Dedifferentiated amniotic fluid mesenchymal stem cell (primary cell): ENCODE results near the gene HNRNPUL2.
"Not testable (repeated sequence)": the region's sequence is repeated elsewhere in the genome, so short reads cannot be mapped to it uniquely, and the experiment has no call there.

Source experiments
- DNase-seq: peaks from one replicate; pipeline ENCODE4 v3.0.0-alpha.2; 2016; ENCODE audit errors: extremely low spot score

The HNRNPUL2 gene

DNA sequence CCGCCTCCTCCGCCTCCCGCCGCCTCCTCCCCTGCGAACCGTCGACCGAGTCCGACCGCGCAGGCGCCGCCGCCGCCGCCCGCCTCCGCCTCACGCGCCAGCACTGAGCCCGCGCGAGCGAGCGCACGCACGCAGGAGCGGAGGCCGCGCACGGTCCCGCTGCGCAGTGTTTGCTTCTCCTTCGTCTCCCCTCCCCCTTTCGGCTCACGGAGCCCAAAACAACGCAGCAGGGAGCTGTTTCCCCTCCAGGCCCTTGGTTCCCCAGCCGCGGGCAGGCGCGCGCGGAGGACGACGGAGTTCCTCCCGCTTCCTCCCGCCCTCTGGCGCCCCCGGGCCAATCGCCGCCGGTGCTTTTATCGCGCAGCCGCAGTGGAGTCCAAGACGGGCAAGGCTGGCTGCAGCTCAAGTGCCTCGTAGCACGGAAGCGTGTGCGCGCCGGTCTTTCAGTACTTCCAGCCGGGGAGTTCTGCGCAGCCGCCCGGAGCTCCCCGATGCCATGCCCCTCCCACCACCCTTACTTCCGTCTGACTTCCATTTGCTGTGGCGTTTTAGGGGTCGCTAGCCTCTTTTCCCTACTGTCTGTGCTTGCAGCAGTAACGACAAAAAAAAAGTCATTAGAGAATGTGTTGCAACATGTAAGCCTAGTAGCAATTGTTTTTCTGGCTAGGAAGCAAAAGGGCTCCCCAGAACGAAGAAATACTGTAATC lies at the start of gene HNRNPUL2:
HNRNPUL2 (minus strand) TSS at position 293 of the 707 bp plus-strand sequence. CDS start 301 bp downstream, outside the sequence.
- peak; percentile 98 for DNase-seq

DNA sequence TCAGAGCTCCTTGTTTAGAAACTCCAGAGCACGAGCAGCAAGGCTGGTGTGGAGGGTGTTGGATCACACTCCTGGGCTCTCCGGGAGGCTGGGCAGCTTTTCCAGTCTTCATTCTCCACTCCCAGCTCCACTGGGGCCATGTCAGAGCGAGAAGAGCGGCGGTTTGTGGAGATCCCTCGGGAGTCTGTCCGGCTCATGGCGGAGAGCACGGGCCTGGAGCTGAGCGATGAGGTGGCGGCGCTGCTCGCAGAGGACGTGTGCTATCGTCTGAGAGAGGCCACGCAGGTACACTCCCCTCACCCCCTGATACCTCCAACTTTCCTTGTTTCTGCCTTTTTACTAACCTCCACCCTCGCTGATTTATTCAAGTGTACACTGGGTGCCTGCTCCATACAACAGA lies 48.4 kb upstream of the HNRNPUL2 start:
- no peak for DNase-seq

DNA sequence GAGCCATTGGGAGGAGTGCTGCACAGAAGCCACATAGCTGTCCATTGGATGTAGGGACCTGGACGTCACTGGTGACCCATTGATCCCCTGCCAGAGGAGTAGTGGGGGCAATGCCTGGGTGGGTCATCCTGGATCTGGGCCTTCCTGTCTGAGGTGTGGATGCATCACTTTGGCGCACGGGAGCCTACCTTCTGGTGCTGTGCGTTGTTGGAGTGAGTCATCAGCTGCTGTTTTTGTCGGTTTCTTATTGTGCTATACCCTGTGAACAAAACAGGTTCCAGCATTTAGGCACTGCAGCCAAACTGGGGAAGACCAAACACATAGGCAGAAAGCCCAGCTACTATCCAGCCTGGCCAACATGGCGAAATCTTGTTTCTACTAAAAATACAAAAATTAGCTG lies 47.1 kb upstream of the HNRNPUL2 start:
- no peak for DNase-seq

DNA sequence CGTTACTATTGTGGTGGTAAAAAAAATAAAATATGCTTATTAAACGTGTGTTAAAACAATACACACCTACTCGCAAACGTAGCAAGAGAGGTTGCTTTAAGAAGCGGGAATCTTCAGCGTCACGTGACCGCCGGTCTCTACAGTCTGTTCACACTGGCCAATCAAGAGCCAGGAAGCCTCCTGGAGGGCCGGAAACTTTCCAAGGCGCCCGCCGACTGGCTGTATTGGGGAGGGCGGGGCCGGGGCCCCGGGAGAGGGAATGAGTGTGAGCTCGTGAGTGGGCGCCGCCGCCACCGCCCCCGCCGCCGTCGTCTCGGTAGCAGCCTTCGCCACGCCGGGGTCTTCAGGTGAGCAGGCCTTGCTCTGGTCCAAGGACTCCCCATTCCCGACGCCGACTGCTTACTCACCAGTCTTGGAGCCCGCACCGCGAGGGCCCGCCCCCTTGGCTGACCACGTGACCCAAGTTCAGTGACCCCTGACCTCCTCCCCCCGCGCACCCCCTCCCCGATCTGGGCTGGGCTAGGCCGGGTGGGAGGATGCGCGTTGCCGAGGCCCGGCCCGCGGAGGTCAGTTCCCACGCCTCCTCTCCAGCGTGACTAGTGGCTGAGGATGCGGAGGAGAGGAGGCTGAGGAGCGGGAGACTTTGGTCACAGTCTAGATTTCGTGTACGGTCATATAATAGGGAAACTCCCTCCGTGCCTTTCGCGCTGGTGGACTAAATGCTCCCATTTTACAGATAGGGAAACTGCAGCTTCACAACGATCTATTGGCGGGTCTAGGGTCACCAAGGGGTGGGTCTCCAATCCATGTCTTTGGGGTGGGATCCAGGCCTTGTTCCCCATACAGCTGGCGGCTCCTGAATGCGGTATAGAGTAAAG lies 44.1 kb upstream of the HNRNPUL2 start, which contains the start of gene TAF6L:
TAF6L (plus strand) TSS at position 253 of the 878 bp plus-strand sequence. CDS start 4,388 bp downstream, outside the sequence.
- DNase-seq, result peak; percentile 94

DNA sequence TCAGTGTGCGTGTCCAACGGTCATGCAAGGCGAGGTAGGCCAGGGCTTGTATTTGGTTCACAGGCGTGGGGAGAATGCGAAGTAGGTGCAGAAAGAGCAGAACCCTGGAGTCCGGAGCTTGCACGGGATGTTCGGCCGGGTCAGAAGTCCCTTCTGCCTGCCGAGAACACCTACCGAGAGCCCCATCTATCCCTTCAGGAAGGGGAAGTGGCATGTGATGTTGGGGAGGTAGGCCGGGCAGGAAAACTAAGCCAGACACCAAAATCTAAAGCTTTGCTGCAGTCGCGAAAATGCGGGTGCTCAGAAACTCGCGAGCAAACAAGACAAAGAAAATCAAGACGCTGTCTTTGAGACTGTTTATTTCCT lies 43.5 kb upstream of the HNRNPUL2 start:
- DNase-seq, result peak; percentile 15

DNA sequence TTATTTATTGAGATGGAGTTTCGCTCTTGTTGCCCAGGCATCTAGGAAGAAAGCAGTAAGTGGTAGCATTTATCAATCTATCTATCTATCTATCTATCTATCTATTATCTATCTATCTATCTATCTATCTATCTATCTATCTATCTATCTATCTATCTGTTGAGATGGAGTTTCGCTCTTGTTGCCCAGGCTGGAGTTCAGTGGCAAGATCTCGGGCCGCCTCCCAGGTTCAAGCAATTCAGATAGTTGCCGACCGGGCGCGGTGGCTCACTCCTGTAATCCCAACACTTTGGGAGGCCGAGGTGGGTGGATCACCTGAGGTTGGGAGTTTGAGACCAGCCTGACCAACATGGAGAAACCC lies 33.6 kb upstream of the HNRNPUL2 start:
- DNase-seq, result not testable (repeated sequence)

DNA sequence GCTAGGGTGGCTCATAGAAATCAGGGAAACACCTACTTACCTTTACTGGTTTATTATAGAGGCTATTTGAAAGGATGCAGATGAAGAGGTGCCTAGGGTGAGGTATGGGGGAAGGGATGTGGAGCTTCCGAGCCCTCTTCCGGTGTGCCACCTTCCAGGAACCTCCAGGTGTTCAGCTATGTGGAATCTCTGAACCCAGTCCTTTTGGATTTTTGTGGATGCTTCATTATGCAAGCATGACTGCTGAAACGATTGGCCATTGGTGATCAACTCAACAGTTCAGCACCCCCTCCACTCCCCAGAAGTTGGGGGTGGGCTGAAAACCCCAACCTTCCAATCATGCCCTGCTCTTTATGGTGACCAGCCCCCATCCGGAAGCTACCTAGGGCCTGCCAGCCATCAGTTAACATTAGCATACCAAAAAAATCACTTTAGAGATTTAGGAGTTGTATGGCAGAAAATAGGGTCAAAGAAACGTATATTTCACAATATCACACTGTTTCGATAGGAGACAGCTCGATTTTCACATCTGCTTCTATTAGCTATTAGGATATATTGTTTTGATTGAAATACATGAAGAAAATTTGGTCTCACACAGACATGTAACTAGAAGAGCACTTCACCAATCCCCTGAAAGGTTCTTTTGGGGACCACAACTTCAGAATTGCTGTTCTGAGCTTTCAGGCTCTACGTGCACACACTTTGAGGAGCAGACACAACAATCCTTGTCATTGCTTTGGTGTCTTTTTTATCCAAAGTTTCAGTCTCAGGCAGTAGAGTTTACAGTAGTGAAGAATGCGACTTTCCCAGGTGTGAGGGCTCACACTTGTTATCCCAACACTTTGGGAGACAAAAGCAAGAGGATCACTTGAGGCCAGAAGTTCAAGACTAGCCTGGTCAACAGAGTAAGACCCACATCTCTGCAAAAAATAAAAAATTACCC lies 30.9 kb upstream of the HNRNPUL2 start:
- DNase-seq, result no peak

DNA sequence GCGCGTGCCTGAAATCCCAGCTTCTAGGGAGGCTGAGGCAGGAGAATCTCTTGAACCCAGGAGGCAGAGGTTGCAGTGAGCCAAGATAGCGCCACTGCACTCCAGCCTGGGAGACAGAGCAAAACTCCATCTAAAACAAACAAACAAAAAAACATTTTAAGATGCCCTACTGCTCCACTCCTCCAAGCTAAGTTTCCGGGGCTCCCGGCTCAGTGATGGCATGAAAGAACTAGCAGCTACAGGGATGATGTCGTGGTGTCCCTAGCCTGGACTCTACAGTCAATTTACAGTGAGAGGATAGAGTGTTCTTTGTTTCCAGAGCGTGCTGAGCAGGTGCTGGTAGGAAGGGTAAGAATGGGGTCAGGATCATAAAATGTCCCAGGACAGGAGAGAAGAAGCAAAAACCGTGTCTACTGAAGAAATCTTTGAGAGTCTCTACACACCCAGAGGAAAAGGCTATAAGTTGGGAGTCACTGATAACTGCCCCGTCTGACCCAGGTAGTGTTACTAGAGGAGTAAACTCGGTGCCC lies 27.9 kb upstream of the HNRNPUL2 start:
- no peak for DNase-seq

DNA sequence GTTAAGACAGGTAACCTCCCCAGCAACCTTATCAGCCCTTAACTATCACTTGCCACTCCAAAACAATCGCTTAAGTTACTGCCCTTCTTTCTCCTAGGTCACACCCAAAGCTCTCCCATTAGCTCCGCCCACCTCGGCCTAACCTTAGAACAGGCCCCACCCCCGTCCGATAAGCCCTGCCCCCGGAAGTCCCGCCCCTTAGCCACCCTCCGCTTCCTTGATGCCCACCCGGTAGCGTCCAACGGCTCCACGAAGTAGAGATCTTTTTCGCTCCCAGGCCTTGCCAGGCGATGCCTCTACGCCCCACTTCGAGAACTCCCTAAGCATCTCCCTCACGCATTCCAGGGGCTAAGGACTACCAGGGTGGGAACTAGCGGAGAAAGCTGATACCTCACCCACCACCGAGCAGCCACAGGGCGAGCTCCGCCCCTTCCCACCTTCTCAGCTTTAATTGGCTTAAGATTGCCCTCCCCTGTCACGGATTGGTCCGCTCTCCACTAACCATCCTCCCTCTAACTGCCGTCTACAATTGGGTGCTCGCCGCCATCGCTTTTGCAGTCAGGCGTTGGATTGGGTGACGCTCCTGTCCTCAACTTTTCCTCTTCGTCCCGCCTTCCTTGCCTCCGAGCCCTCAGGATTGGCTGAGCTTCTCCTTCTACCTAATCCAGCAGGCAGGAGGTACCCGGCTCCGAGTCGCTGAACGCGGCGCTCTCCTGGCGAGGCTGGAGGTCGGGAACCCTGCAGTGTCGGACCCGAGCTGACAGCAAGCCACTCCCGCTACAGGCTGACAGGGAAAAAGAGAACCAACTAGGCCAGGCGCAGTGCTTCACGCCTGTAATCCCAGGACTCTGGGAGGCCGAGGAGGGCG lies 26.7 kb upstream of the HNRNPUL2 start, which contains the start of gene ZBTB3:
ZBTB3 (minus strand) TSS at position 425 of the 868 bp plus-strand sequence. CDS start 496 bp downstream, outside the sequence.
- DNase-seq, result peak; percentile 99

DNA sequence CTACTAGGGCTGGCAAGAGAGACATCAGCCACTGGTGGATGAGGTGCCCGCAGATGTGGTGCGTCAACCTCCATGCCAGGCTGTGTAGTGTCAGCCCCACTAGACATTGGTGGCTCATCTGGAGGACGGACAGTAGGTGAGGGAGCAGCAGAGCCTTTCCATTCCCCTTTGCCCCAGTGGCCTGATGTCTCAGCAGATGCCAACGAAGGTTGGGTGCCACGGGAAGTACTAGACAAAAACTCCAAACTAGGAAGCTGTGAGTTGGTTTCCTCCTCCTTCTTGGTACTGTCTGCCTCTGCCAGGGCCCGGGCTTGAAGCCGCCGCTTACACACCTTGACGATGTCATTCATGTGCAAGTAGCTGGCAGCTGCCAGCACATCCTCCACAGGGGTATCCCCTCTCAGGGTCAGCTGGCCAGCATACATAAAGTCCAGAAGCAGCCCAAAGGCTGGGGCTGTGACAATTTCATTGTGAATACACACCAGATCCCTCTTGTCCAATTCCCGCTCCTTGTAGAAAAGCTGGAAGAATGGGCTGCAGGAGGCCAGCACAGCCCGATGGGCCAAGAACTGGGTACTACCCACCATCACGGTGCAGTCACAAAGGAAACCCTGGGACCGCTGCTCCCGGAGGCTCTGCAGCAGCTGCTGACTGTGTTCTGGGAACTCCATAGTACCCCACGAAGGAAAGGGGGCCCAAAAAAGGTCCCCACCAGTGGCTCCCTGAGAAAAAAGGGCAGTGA lies 25.9 kb upstream of the HNRNPUL2 start:
- no peak for DNase-seq

DNA sequence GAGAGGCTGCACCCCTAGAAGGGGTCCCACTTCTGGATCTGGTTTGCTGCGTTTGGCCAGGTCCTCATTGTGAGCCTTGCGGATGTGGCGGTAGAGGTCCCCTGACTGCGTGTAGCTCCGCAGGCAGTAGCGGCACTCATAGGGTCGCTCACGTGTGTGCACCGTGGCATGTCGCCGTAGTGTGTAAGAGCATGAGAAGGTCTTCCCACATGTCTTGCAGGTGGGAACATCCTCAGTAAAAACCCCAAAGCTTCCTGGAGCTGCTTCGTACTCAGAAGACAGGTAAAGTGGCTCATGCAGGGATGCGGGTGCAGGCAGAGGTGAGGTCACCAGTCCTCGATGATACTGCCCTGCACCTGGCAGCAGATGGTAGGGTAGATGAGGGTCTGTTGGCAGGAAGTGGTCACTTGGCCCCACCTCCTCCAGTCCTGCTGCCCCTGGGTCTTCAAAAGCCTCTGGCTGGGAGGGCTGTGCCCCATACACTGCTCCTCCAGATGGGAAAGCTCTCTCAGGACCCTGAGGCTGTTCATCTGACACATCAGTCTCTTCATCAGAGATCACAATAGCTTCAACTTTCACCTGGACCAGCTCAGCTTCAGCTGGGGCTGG lies 25.0 kb upstream of the HNRNPUL2 start:
- no peak for DNase-seq

DNA sequence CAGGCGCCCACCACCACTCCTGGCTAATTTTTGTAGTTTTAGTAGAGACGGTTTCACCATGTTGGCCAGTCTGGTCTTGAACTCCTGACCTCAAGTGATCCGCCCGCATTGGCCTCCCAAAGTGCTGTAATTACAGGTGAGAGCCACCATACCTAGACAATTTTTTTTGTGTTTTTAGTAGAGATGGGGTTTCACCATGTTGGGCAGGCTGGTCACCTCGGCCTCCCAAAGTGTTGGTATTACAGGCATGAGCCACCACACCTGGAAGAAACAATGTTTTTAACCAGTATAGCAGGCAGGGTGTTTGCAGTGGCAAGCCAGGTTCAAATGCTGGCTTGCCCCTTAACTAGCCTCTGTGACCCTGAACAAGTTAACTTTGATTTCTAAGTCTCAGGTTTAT lies 22.7 kb upstream of the HNRNPUL2 start:
- not testable (repeated sequence) for DNase-seq

DNA sequence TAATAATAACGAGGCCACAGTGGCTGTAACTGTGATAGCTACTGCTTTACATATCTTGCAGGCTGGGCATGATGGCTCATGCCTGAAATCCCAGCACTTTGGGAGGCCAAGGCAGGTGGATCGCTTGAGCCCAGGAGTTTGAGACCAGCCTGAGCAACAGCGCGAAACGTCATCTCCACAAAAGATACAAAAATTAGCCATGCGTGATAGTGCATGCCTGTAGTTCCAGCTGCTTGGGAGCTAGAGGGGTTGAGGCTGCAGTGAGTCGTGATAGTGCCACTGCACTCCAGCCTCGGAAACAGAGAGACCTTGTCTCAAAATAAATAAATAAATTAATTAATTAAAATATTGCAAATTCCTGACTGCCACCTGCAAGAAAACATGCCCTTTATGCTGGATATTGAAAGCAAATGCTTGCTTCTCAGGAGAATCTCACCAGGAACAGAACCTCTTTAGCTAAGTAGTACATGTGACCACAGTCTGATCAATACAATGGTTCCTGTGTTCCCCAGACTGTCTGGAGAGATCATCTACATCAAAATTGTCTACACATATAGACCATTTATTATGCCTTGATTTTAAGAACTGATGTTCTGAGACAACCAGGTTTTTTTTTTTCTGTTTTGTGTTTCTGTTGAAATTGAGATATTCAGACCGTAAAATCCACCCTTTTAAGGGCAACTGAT lies 20.4 kb upstream of the HNRNPUL2 start:
- no peak for DNase-seq

DNA sequence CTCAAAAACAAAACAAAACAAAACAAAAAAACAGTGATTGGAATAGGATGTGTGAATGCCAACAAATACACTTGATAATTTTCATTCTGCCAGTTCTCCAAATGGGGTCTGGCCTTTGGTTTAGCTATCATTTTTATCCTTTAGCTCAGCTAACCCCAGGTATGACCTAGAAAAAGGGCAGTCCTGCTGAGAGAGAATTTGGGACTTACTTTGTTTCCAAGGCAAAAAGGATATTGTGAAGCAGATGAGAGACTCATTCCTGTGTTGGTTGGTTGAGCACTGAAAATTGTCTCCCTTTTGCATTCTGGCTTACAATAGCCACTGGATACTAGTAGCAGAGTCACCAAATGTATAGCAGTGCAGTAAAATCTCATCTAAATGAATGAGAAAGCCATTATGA lies 9.9 kb upstream of the HNRNPUL2 start:
- no peak for DNase-seq

DNA sequence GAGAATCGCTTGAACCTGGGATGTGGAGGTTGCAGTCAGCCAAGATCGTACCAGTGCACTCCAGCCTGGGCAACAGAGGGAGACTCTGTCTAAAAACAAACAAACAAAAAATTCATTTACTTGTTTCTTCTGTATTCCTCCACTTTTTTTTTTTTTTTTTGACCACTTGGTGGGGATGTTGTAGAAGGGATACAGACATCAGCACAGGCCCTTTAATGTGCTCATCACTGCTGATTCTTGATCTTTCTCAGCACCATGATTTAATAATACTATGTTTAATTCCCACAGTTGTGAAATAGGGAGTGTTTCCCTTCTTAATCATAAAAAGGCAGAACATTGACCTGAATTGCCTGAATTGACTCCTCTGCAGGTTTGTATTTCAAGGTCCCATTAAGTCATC lies 5.6 kb upstream of the HNRNPUL2 start:
- DNase-seq, result no peak

DNA sequence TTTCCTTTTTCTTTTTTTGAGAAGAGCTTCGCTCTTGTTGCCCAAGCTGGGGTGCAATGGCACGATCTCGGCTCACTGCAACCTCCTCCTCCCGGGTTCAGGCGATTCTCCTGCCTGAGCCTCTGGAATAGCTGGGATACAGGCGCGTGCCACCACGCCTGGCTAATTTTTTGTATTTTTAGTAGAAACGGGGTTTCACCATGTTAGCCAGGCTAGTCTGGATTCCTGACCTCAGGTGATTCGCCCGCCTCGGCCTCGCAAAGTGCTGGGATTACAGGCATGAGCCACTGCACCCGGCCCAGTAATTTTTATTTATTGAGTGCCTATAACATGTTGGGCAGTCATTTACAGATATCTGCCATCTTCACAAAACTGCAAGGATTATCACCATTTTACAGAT lies 2.8 kb upstream of the HNRNPUL2 start:
- DNase-seq, result not testable (repeated sequence)

DNA sequence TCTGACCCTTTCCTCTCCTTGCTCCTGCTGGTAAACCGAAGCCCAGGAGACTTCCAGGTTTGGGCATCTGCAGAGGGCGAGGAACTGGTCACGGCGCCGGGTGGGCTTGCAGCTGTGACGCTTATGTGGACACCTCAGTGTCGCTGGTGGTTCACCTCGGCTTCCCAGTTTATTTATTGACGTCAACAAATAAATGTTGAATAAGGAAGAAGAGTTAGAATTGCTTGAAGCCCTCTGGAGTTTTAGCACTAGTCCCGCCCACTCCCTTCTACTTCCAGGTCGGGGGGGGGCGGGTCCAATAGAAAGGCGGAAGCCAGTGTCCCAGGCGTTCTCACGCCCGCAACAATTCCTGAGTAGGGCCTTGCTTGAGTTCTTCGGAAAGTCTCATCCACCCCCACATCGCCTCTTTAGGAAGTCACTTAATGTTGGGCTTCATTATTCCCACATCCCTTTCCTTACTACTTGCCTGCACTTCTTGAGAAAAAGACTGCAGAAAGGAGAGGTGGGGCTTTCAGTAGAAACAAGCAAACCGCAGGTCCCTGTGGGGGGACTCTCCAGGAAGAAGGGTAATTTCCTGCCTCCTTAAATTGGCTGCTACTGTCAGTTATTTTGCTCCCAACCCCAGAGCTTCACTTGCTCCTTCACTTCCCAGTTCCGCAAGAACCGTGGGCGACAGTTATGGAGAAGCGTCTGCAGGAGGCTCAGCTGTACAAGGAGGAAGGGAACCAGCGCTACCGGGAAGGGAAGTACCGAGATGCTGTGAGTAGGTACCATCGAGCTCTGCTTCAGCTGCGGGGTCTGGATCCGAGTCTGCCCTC lies 1.1 kb upstream of the HNRNPUL2 start, which contains the start of gene TTC9C:
TTC9C (plus strand) TSS at position 316 of the 818 bp plus-strand sequence; CDS start at position 679, 363 bp downstream.
- DNase-seq, result peak; percentile 85

DNA sequence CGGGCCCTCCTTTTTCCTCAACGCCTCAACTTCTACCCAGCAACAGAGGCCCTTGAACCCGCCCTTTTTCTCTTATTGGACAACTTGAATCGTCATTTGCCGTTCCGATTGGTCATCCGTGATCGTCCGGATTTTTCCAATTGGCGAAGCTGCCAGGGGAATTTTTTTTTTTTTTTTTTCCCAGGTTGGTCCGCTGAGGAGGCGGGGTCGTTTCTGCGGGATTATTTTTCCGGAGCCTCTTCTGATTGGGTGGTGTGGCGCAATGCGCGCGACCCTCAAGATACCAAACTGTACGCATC lies 564 bp upstream of the HNRNPUL2 start:
- peak; percentile 99 for DNase-seq
